GM19193 (cell line): Measurements from ENCODE around the gene NUSAP1.

Experiments used
- POLR2A ChIP-seq: IDR thresholded peaks from 4 replicates; pipeline ENCODE4 v1.6.1; 2011; ENCODE audit not compliant: insufficient read depth, insufficient read length; ENCODE audit errors: extremely low read depth

The NUSAP1 gene

GRCh38 chr15:41429003-41429890 is 96.6 kb downstream of the NUSAP1 start:
- TF ChIP-seq POLR2A: no peak
